HG03066 (cell line): ENCODE results near the gene PPM1N.
"Not testable (repeated sequence)": the region's sequence is repeated elsewhere in the genome, so short reads cannot be mapped to it uniquely, and the experiment has no call there.

Experiments used
- ATAC-seq: cut with Tn5 transposase; IDR thresholded peaks from one replicate; pipeline ENCODE4 v1.9.1; 2021; ENCODE audit warnings: low read depth; ENCODE audit not compliant: unreplicated experiment

PPM1N gene

DNA sequence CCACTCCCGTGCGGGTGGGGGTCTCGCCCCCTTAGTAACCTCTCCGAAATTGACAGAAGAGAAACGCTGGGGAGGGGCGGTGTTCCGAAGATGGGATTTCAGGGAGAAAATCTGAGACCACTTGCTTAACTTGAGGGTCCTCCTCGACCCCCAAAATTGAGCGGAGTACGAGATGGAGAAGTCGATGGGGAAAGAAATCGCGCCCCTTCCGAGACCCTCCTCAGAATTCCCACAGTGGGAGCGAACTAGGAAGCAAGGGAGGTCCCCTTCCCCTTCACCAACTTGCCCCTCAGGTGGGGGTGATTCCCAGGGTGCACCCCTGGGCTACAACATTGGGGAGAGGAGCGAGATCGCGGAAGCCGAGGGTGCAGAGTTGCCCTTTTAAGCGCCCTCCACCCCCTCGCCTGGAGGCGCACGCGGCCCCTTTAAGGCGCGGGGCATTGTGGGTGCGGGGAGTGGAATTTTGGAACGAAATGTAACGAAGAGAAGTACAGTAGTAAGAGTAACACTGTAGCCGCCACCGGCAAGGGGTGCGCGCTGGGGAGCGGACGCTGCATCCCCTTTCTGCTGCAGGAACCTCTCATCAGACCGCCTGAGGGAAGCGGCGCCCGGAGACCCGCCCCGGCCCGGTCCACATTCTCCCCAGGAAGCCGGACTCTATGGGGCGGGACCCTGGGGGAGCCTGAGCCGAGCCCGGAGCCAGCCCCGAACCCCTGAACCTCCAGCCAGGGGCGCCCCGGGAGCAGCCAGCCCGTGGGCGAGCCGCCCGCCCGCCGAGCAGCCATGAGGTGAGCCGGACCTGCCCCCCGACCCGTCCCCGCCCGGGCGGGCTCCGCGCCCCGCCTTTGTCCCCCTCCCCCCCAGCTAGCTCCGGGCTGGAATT lies 9.0 kb downstream of the PPM1N start, which contains the start of gene VASP:
Gene VASP (plus strand): TSS at position 491 of the 883 bp plus-strand sequence. CDS start 293 bp downstream, at position 784.
- ATAC-seq: peak; percentile 45

GRCh38 chr19:45507872-45508416 lies 9.7 kb downstream of the PPM1N start:
- no peak for ATAC-seq

DNA sequence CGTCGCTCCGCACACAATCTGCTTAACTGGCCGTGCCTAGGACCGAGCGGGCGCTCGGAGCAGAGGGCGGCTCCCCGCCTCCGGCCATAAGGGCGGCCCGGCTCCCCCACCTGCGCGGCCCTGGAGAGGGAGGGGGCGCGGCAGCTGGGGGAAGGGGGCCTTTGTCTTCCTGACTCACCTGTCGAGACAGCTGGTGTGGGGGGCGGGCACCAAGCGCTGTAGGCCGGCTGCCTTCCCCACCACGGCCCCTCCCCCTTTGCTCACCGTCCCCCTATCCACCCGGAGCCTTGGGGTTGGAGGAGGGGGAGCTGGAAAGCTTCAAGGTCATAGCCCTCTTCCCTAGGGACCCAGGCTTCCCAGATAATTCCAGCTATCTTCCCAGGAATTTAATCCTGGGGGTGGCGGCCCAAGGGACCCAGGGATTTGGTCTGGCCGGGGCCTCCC lies 10.2 kb downstream of the PPM1N start:
- no peak for ATAC-seq

DNA sequence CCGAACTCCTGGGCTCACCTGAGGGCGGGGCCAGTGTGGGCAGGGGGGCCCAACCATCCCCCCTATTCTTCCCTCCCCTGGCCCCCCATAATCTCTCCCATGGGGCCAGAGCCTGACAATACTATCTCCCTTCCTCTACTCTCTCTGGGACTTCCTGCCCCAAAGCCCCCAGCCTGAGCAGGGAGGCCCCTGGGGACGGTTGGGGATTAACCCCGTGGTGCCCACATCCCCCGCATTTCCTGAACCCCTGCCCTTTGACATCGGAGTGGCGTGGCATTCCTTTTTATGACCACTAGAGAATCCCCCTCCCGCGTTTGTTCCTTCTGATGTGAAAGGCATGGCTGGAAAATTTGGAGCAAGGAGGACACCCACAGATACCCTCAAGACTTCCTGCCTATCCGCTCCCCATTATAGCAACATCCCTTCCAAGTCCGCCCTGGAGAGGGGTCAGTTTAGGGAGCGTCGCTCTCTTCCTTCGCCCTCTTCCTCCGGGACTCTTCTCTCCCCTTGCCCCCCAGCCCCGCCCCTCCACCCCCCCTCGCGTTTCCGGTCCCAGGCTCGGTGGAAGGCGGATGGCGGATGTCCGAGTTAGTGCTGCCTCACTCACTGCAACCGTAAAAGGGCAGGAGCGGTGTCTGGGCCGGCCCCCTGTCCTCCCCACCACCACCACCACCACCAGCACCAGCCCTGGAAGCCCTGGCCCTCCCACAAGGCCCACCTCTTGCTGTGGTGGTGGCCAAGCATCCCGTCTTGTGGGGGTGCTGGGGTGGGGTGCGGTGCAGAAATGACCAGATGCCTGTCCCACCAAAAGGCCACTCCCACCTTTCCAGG lies 10.8 kb downstream of the PPM1N start:
- ATAC-seq: no peak

GRCh38 chr19:45509692-45510015 lies 11.4 kb downstream of the PPM1N start:
- ATAC-seq: no peak

DNA sequence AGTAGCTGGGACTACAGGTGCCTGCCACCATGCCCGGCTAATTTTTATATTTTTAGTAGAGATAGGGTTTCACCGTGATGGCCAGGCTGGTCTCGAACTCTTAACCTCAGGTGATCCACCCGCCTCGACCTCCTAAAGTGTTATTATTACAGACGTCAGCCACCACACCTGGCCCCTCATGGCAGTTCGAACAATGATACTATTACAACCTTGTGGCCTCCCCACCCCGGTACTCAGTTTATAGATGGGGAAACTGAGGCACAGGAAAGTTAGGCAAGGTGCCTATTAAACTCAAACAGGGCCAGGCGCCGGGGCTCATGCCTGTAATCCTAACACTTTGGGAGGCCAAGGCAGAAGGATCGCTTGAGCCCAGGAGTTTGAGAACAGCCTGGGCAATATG lies 12.1 kb downstream of the PPM1N start:
- not testable (repeated sequence) for ATAC-seq

- no peak for ATAC-seq
Measured at GRCh38 chr19:45511074-45511473, 12.8 kb downstream of the PPM1N start.

GRCh38 chr19:45512881-45513483 lies 14.7 kb downstream of the PPM1N start:
- no peak for ATAC-seq

- ATAC-seq: no peak
Measured at GRCh38 chr19:45514376-45515051, 16.3 kb downstream of the PPM1N start.

DNA sequence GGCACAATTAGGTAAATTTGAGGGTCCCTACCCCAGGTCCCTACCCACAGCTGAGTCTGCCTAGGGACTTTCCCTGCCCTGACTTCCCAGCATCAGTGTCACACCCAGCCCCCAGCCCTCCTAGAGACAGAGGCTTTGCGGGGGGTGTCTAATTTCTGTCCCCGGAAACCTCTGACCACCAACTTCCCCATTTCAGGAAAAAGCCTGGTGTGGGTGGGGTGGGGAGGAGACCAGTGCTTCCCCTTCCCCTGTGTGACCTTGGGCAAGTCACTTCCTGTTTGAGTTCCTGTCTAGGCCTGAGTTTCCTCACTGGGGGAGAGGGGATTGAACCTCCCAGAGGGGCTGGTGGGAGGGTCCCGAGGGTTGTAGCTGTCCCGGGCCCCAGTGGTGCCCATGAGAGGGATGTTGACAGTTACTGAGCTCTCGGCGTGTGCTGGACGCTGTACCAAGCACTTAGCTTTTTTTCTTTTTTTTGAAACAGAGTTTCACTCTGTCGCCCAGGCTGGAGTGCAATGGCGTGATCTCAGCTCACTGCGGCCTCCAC lies 16.9 kb downstream of the PPM1N start:
- ATAC-seq: no peak

GRCh38 chr19:45515807-45516401 lies 17.7 kb downstream of the PPM1N start:
- ATAC-seq: no peak

DNA sequence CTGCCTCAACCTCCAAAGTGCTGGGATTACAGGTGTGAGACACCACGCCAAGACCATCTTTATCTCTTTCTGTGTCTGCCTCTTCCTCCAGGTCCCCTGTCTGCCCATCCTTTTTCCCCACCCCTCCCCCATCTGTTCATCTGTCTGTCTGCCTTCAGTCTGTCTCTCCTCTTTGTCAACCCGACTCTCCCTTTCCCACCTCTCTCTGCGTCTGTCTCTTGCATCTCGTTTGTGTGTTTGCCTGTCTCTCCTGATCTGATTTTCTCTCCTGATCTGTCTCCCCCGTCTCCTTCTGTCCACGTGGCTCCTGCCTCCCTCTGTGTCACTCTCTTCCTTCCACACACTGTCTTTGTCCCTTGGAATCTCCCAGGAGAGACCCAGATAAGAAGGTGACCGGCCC lies 19.0 kb downstream of the PPM1N start:
- no peak for ATAC-seq

- ATAC-seq: no peak
Measured at GRCh38 chr19:45517641-45518468, 19.6 kb downstream of the PPM1N start.

- ATAC-seq: no peak
Measured at GRCh38 chr19:45518469-45518826, 20.2 kb downstream of the PPM1N start.

GRCh38 chr19:45522010-45522941 lies 24.0 kb downstream of the PPM1N start:
- no peak for ATAC-seq

GRCh38 chr19:45523642-45524256 lies 25.5 kb downstream of the PPM1N start:
- ATAC-seq: peak; percentile 70

- no peak for ATAC-seq
Measured at GRCh38 chr19:45524575-45525129, 26.4 kb downstream of the PPM1N start.
